ENCODE data around the gene ADAMTSL5.

ADAMTSL5 gene

GRCh38 chr19:1507192-1507660 lies 5.6 kb downstream of the ADAMTSL5 start:
- Histone ChIP-seq H3K9me3 (ENCODE audit: severe bottlenecking) (peaks cover 1% of the 10 kb centered on the region), H3K27ac (ENCODE audit: poor library complexity, severe bottlenecking) (peak overlapping the region; percentile 38), H3K4me3 (ENCODE audit: severe bottlenecking) (no peak overlapping the region), H3K36me3 (ENCODE audit: low read depth) (no peaks in the 10 kb centered on the region), H3K27me3 (ENCODE audit: insufficient read depth, poor library complexity, severe bottlenecking) (no peaks in the 10 kb centered on the region), H3K4me1 (ENCODE audit: insufficient read depth, poor library complexity, severe bottlenecking) (peaks cover 3% of the 10 kb centered on the region)
- ATAC-seq (ENCODE audit: low read depth): no peak
- no peak for TF ChIP-seq CTCF (IDR thresholded peaks at IDR 0.05; ENCODE audit: poor library complexity, severe bottlenecking)
- peak; percentile 61 for DNase-seq (ENCODE audit: low spot score)

- ATAC-seq (ENCODE audit: low read depth) (no peak), DNase-seq (ENCODE audit: low spot score) (no peak)
- Histone ChIP-seq H3K36me3 (ENCODE audit: low read depth) (no peaks in the 10 kb centered on the region), H3K9me3 (ENCODE audit: severe bottlenecking) (no peaks in the 10 kb centered on the region), H3K4me3 (ENCODE audit: severe bottlenecking) (no peak overlapping the region), H3K4me1 (ENCODE audit: insufficient read depth, poor library complexity, severe bottlenecking) (no peaks in the 10 kb centered on the region), H3K27me3 (ENCODE audit: insufficient read depth, poor library complexity, severe bottlenecking) (no peaks in the 10 kb centered on the region), H3K27ac (ENCODE audit: poor library complexity, severe bottlenecking) (no peak overlapping the region)
- TF ChIP-seq CTCF (IDR thresholded peaks at IDR 0.05; ENCODE audit: poor library complexity, severe bottlenecking): no peak
Observed at GRCh38 chr19:1505991-1506881, 6.6 kb downstream of the ADAMTSL5 start.

- Histone ChIP-seq H3K9me3 (ENCODE audit: severe bottlenecking) (no peaks in the 10 kb centered on the region), H3K27ac (ENCODE audit: poor library complexity, severe bottlenecking) (no peak overlapping the region), H3K27me3 (ENCODE audit: insufficient read depth, poor library complexity, severe bottlenecking) (no peaks in the 10 kb centered on the region), H3K36me3 (ENCODE audit: low read depth) (no peaks in the 10 kb centered on the region), H3K4me3 (ENCODE audit: severe bottlenecking) (no peak overlapping the region), H3K4me1 (ENCODE audit: insufficient read depth, poor library complexity, severe bottlenecking) (no peaks in the 10 kb centered on the region)
- TF ChIP-seq CTCF (IDR thresholded peaks at IDR 0.05; ENCODE audit: poor library complexity, severe bottlenecking): no peak
- DNase-seq (ENCODE audit: low spot score) (no peak), ATAC-seq (ENCODE audit: low read depth) (no peak)
Observed at GRCh38 chr19:1505012-1505411, 7.8 kb downstream of the ADAMTSL5 start.

GRCh38 chr19:1503925-1504773 lies 8.7 kb downstream of the ADAMTSL5 start:
- H3K4me3 ChIP-seq (ENCODE audit: severe bottlenecking): no peak overlapping the region
- H3K9me3 ChIP-seq (ENCODE audit: severe bottlenecking): no peaks in the 10 kb centered on the region
- H3K4me1 ChIP-seq (ENCODE audit: insufficient read depth, poor library complexity, severe bottlenecking): no peaks in the 10 kb centered on the region
- TF ChIP-seq CTCF (IDR thresholded peaks at IDR 0.05; ENCODE audit: poor library complexity, severe bottlenecking): no peak
- DNase-seq (ENCODE audit: low spot score): peak; percentile 47
- no peak overlapping the region for H3K27ac ChIP-seq (ENCODE audit: poor library complexity, severe bottlenecking)
- no peaks in the 10 kb centered on the region for H3K27me3 ChIP-seq (ENCODE audit: insufficient read depth, poor library complexity, severe bottlenecking)
- H3K36me3 ChIP-seq (ENCODE audit: low read depth): no peaks in the 10 kb centered on the region
- no peak for ATAC-seq (ENCODE audit: low read depth)

Data from RWPE2 (cell line).